H1 (cell line): ENCODE data around the gene MTMR2. TPM values are rescaled to one million over a fixed set of nuclear protein-coding genes. Genes with fewer than 3 reads are reported as not detected.

Experiments used
- BCL11A ChIP-seq, 2 experiments: IDR thresholded peaks; one replicate each; pipeline ENCODE4 v1.6.1; 2011; ENCODE audit warnings: low read depth in 2 of 2, low read length in 2 of 2, mild to moderate bottlenecking in 2 of 2
- GABPA ChIP-seq: IDR thresholded peaks from 2 replicates; pipeline ENCODE4 v1.6.1; 2011; ENCODE audit warnings: mild to moderate bottlenecking, low read length, moderate library complexity, borderline replicate concordance; ENCODE audit not compliant: insufficient read depth
- JUND ChIP-seq: IDR thresholded peaks from 2 replicates; pipeline ENCODE4 v1.6.1; 2011; ENCODE audit warnings: mild to moderate bottlenecking, improper control_type of control experiment, low read length
- POU5F1 ChIP-seq: IDR thresholded peaks from 2 replicates; pipeline ENCODE4 v1.6.1; 2011; ENCODE audit warnings: low read depth, mild to moderate bottlenecking, low read length, moderate library complexity
- RAD21 ChIP-seq, 2 experiments: IDR thresholded peaks in 1 of 2; conservative IDR thresholded peaks in 1 of 2; 2 replicates each; pipeline ENCODE4 v1.6.1; 2011; ENCODE audit warnings: low read depth in 2 of 2, low read length in 2 of 2, improper control_type of control experiment in 1 of 2, inconsistent platforms in 1 of 2, mild to moderate bottlenecking in 1 of 2, moderate library complexity in 1 of 2
- RNF2 ChIP-seq: fragments of 200-900, 300-1000 bp; sonication (generic); IDR thresholded peaks from 2 replicates; pipeline ENCODE4 v1.7.1; 2016; ENCODE audit warnings: borderline replicate concordance, low read depth, mild to moderate bottlenecking, antibody characterized with exemption, low read length; ENCODE audit not compliant: poor library complexity, severe bottlenecking; ENCODE audit errors: missing control alignments
- SIRT6 ChIP-seq: IDR thresholded peaks from one replicate; pipeline ENCODE4 v1.7.1; 2012; ENCODE audit warnings: low read length, inconsistent platforms
- TAF1 ChIP-seq: IDR thresholded peaks from 2 replicates; pipeline ENCODE4 v1.6.1; 2011; ENCODE audit warnings: mild to moderate bottlenecking, low read depth, low read length
- TEAD4 ChIP-seq: IDR thresholded peaks from 2 replicates; pipeline ENCODE4 v1.6.1; 2012; ENCODE audit warnings: low read depth, low read length, inconsistent platforms, mixed read lengths
- YY1 ChIP-seq: IDR thresholded peaks from 2 replicates; pipeline ENCODE4 v1.6.1; 2011; ENCODE audit warnings: low read depth, mild to moderate bottlenecking, low read length
- polyA plus RNA-seq, 7 experiments: library from polyadenylated mRNA; depleted of rRNA in 3 of 7; stranded (reverse) in 5 of 7; unstranded in 2 of 7; fragments of >200 nt in 5 of 7; fragments of 200-250 nt in 2 of 7; gene quantifications; 1 replicate in 5 of 7; 2 replicates in 1 of 7; 4 replicates in 1 of 7; pipeline versions ENCODE4 v1.2.1 to v1.2.3, GENCODE V29; 2011 to 2013; ENCODE audit warnings: missing spikeins in 2 of 7, mixed read lengths in 2 of 7
- total RNA-seq: library from RNA; stranded (reverse); fragmentation: NEBNext Ultra II Directional; extraction: Animal tissue kit (Norgen Biotek cat#: 25700); gene quantifications from 2 replicates; pipeline ENCODE4 v1.2.1, GENCODE V29; 2021
- TF ChIP-seq, protein P1 (sequence below): fragments of 300-600 bp; sonication (generic); IDR thresholded peaks from 2 replicates; pipeline ENCODE4 v1.7.1; 2012; ENCODE audit warnings: low read length, moderate library complexity, mild to moderate bottlenecking, inconsistent platforms; ENCODE audit not compliant: insufficient replicate concordance

The MTMR2 gene
- total and polyA plus RNA-seq, 2 of the 8 experiments (the other 6 are each of a cell fraction or from before 2014, with no cell fraction given): 16.7 to 52.9 TPM

DNA sequence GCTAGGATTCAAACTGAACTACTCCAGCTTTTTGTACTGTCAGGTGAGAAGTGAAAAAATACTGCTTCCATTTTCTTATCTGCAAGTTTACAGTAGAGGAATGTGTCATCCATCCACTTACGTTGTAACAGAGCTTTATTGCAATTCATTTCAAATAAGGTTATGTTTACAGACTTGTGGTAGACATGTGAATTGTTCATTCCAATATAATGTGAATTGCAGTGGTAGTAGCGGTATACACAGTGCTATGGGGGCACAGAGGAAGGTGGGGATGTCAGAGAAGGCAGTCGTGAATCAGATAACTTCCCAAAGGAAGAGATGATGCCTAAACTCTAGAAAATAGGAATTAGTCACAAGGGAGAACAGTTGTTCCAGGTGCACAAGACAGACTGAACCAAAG, 91.1 kb downstream of the MTMR2 start (continued):
- TF ChIP-seq, protein P1, sequence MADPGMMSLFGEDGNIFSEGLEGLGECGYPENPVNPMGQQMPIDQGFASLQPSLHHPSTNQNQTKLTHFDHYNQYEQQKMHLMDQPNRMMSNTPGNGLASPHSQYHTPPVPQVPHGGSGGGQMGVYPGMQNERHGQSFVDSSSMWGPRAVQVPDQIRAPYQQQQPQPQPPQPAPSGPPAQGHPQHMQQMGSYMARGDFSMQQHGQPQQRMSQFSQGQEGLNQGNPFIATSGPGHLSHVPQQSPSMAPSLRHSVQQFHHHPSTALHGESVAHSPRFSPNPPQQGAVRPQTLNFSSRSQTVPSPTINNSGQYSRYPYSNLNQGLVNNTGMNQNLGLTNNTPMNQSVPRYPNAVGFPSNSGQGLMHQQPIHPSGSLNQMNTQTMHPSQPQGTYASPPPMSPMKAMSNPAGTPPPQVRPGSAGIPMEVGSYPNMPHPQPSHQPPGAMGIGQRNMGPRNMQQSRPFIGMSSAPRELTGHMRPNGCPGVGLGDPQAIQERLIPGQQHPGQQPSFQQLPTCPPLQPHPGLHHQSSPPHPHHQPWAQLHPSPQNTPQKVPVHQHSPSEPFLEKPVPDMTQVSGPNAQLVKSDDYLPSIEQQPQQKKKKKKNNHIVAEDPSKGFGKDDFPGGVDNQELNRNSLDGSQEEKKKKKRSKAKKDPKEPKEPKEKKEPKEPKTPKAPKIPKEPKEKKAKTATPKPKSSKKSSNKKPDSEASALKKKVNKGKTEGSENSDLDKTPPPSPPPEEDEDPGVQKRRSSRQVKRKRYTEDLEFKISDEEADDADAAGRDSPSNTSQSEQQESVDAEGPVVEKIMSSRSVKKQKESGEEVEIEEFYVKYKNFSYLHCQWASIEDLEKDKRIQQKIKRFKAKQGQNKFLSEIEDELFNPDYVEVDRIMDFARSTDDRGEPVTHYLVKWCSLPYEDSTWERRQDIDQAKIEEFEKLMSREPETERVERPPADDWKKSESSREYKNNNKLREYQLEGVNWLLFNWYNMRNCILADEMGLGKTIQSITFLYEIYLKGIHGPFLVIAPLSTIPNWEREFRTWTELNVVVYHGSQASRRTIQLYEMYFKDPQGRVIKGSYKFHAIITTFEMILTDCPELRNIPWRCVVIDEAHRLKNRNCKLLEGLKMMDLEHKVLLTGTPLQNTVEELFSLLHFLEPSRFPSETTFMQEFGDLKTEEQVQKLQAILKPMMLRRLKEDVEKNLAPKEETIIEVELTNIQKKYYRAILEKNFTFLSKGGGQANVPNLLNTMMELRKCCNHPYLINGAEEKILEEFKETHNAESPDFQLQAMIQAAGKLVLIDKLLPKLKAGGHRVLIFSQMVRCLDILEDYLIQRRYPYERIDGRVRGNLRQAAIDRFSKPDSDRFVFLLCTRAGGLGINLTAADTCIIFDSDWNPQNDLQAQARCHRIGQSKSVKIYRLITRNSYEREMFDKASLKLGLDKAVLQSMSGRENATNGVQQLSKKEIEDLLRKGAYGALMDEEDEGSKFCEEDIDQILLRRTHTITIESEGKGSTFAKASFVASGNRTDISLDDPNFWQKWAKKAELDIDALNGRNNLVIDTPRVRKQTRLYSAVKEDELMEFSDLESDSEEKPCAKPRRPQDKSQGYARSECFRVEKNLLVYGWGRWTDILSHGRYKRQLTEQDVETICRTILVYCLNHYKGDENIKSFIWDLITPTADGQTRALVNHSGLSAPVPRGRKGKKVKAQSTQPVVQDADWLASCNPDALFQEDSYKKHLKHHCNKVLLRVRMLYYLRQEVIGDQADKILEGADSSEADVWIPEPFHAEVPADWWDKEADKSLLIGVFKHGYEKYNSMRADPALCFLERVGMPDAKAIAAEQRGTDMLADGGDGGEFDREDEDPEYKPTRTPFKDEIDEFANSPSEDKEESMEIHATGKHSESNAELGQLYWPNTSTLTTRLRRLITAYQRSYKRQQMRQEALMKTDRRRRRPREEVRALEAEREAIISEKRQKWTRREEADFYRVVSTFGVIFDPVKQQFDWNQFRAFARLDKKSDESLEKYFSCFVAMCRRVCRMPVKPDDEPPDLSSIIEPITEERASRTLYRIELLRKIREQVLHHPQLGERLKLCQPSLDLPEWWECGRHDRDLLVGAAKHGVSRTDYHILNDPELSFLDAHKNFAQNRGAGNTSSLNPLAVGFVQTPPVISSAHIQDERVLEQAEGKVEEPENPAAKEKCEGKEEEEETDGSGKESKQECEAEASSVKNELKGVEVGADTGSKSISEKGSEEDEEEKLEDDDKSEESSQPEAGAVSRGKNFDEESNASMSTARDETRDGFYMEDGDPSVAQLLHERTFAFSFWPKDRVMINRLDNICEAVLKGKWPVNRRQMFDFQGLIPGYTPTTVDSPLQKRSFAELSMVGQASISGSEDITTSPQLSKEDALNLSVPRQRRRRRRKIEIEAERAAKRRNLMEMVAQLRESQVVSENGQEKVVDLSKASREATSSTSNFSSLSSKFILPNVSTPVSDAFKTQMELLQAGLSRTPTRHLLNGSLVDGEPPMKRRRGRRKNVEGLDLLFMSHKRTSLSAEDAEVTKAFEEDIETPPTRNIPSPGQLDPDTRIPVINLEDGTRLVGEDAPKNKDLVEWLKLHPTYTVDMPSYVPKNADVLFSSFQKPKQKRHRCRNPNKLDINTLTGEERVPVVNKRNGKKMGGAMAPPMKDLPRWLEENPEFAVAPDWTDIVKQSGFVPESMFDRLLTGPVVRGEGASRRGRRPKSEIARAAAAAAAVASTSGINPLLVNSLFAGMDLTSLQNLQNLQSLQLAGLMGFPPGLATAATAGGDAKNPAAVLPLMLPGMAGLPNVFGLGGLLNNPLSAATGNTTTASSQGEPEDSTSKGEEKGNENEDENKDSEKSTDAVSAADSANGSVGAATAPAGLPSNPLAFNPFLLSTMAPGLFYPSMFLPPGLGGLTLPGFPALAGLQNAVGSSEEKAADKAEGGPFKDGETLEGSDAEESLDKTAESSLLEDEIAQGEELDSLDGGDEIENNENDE: no peak
- TF ChIP-seq RNF2 (no peak), TAF1 (no peak), YY1 (no peak), TEAD4 (no peak), GABPA (no peak), RAD21 (IDR thresholded peaks at IDR 0.05 in 1 of 2, conservative IDR thresholded peaks at IDR 0.05 in 1 of 2; ENCODE audit: low read depth in 2 of 2, low read length in 2 of 2) (no peak), JUND (no peak), POU5F1 (no peak), SIRT6 (no peak), BCL11A (IDR thresholded peaks at IDR 0.05; ENCODE audit: low read depth in 2 of 2, low read length in 2 of 2) (no peak)
